ENCODE results near the gene TMEM18.
A peak's percentile ranks its signal among the peaks of the same experiment; 100 is the strongest.
"Not testable (repeated sequence)": the region's sequence is repeated elsewhere in the genome, so short reads cannot be mapped to it uniquely, and the experiment has no call there.

TMEM18 gene

DNA sequence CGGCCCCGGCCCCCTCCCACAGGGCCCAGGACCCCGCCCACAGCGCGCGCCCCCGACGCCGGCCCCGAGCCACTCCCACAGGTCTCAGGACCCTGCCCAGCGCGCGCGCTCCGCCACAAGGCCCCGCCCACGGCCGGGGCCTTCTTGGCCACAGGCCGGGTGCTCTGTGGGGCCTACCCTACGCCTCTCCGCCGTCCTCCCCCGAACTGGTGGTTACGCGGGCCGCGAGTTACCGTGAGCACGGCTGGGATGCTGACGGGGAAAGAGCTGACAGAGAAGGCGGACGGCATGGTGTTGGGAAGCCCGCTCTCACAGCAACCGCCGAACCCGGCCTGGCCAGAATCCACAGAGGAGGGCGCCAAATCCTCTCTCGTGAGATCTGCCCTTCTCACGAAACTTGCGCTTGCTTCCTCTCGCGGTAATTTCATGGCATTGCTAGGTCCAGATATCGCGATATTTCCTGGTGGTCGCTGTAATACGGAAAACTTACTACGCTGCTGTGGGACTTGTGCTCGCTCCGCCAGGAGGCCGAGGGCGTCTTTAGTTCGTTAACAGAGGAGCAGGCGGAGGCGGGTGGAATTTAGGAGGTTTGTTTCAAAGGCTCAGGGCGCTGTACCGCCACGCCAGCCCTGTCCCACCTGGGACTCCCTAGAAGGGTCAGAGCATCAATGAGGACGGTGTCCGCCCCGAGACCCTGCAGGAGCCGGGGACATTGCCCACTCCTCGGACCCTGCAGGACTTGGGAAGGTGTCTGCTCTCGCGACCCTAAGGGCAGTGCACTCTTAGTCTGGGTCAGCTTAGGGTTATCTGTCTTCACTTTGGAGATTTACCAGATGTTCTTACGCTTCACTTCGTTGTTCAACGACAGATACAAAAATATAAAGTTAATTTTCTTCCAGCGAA lies at the start of gene TMEM18:
Gene TMEM18, minus strand, starts transcription at position 351 of the 903 bp plus-strand sequence. Its CDS starts 61 bp downstream, at position 290.
- peak; percentile 94 for DNase-seq

DNA sequence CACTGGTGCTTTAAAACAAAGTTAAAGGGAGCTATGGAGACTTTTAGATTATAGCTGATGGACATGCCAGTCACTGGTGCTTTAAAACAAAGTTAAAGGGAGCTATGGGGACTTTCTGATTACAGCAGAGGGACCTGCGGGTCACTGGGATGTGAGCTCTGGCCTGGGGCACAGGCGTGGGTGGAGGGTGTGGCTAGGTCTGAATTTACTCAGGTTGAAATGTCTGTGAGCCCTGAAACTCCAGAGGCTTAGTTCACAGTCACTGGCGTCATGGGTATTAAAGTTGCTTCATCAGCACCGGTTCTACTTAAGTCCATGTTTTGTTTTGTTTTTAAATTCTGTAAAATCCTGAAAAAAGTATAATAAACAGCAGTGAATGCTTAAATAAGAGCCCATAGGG lies 49.0 kb upstream of the TMEM18 start:
- no peak for DNase-seq

- no peak for DNase-seq
These were observed 48.3 kb upstream of the TMEM18 start for GRCh38 chr2:725468-725867.

- no peak for DNase-seq
These were observed 46.6 kb upstream of the TMEM18 start for GRCh38 chr2:723761-724160.

DNA sequence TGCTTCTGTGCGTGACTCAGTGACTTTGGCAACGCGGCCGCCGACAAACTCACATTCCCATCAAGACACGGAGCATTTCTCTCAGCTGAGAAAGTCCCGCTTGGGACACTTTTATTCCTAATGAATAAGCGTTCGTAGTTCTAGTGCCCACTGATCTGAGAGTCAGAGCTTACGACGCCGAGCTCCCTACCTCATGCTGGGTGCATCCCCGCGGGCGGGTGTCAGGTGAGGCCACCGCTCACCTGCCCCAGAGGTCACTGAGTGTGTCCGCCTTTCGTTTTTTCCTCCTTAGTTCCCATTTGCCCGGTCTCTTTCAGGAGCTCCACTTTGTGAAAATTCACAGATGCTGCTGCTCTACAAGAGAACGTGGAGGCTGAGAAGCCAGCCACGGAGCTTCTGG lies 43.6 kb upstream of the TMEM18 start:
- DNase-seq, result no peak

- DNase-seq, result no peak
These were observed 42.5 kb upstream of the TMEM18 start for GRCh38 chr2:719734-720133.

DNA sequence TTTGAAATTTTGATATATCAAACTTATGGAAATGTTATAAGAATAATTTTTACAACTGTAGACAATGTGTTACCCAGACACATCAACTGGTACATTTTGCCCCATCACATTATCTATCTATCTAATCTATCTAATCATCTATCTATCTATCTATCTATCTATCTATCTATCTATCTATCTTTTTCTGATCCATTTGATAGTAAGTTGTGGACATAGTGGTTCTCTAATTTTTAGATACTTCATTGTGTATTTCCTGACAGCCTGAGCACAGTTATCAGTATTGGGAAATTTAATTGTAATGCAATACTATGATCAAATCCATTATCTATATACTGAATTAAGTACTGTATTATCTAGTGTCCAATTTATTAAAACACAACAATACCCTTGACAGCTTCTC lies 42.0 kb upstream of the TMEM18 start:
- DNase-seq, result no peak

- no peak for DNase-seq
These were observed 40.5 kb upstream of the TMEM18 start for GRCh38 chr2:717661-718060.

DNA sequence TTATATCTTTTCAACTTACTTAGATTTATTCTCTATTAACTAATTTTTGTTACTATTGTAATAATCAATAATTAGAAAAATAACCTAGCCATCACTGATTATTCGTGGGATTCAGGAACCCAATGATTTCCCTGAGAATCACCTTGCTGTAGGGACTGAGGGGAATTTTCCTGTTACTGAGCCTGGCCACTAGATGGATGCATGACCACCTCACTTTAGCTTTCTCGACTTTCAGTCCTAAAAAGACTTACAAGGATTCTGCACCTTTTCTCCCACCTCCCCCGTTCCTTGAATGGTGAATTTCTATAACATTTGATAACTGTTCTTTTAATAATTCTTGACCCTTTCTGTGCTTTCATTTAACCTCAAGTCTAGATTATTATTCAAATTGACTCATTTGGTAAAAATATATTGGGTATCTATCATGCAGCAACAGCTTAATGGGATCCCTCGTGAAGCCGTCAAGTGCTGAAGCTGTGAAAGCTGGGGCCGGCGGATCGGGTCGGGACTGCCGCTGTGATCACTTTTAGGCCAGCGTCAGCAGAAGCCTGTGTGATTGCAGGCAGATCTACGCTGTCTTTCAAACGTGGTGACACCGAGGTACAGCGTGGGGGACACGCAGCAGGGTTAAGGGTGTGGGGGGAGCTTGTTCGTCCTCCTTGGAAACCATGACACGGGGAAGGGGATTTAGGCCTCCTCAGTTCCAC lies 38.8 kb upstream of the TMEM18 start:
- DNase-seq, result peak; percentile 0

GRCh38 chr2:715038-715437 lies 37.8 kb upstream of the TMEM18 start:
- no peak for DNase-seq

GRCh38 chr2:714005-714741 lies 37.0 kb upstream of the TMEM18 start:
- peak; percentile 65 for DNase-seq

DNA sequence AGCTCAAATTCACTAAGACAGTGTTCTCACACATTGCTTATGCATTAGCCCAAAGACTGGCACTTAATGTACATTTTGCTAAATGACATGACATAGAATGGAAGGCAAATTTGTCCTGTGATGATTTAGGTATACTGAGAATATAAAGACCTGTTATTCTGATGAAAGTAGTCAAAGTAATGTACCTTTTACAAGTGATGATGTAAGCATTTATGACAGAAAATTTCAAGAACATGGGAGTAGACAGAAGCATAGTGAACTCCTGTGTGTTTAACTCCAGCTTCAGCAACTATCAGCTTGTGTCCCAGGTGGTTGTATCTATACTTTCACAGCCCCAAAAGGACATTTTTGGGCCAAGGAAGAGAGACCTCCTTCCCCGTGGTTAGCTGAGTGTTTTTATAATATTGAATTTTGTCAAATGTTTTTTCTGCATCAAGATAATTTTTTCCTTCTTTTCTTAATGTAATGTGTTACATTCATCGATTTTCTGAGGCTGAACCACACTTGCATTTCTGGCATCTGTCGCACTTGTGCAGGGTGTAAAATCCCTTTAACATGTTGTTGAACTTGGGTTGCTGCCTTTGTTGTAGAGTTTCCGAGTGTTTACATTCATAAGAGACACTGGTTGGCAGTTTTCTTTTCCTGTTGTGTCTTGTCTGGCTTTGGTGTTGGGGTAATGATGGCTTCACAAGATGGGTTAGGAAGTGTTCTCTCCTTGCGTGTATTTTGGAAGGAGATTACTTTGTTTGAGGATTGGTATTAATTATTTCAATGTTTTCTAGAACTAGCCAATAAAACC lies 33.9 kb upstream of the TMEM18 start:
- no peak for DNase-seq

DNA sequence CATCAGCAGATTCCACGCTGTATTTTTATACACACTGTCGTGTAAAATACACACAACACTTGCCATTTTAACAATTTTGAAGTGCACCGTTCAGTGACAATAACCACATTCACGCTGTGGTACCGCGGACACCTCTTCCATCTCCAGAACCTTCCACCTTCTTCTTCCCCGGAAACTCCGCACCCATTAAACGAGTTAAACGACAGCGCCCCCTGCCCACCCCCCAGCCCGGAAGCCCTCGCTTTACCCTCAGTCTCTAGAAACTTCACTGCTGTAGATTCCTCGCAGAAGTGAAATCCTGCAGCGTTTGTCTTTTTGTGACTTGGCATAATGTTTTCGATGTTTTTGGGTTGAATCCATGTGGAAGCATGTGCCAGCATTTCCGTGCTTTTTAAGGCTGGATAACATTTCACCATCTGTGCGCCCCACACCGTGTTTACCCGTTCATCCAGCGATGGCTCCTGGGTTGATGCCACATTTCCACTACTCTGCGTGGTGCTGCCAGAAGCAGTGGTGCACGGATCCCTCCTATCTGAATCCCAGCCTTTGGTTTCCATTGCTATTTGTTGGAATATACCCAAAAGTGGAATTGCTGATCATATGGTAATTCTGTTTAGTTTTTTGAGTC lies 32.0 kb upstream of the TMEM18 start:
- DNase-seq, result no peak

GRCh38 chr2:708667-709066 lies 31.5 kb upstream of the TMEM18 start:
- DNase-seq, result no peak

- no peak for DNase-seq
These were observed 28.8 kb upstream of the TMEM18 start for GRCh38 chr2:705971-706511.

- DNase-seq, result not testable (repeated sequence)
These were observed 25.6 kb upstream of the TMEM18 start for GRCh38 chr2:702765-703164.

DNA sequence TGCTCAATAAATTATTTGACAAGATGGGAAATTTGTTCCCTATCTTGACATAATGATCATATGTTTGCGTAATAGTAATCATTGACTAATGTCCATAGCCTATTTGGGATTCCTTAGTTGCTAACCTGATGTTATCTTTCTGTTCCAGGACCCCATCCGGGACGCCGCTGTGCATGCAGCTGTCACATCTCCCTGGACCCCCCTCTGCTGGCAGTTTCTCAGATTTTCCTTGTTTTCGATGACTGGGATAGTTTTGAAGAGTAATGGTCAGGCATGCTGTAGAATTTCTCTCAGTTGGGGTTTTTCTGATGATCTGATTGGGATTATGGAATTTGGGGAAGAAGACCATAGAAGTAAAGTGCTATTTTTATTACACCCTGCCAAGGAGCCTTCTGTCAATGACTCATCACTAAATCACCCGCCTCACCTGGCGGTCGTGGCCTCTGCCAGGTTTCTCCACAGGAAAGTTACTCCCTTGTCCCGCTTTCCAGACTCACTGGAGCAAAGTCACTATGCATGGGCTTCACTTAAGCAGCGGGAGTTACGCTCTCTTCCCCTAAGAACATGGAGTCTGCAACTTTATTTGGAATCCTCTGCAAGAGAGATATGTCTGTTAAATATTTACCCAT lies 19.9 kb upstream of the TMEM18 start:
- no peak for DNase-seq

DNA sequence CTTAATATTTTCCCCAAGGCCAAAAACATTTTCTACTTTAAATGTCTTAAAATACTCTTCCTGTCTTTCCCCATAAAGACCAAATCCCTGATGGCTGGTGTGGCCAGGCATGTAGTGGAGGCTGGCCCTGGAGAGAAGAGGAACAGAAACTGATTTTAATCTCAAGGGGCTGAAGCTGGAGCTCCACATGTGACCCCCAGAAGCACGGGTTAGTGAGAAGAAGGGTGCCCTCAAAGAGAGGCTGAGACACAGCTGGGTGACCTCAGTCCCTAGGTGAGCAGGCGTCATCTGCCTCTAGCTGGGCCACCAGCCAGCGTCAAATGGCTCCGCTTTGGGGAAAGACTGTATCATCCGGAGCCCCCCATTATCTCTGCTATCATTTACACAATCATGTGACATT lies 19.3 kb upstream of the TMEM18 start:
- DNase-seq, result no peak

DNA sequence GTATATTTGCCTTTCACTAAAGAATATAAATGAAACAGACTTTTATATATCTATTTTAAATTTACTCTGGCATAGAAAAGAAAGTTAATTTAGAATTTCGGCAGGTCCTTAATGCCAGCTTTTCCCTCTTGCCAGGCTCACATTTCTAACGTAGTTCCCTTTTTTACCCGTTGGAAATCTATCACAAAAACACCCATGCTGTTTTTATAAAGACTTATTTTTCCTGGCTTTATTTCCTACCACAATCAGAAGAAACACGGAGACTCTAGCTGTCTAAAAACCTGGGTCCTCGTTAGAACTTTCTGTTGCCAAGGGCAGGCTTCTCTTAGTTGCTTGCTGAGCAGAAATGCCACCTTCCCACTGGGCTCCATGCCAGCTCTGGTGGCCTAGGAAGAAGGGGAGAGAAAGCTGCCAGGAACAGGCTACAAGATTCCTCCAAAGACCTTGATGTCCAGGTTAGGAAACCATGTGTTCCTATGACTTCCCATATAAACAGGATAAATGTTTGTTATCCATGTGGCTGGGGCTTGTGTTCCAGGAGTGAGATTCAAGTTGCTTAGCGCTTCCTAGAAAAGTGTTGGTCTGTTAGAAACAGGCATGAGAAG lies 17.8 kb upstream of the TMEM18 start:
- peak; percentile 5 for DNase-seq

DNA sequence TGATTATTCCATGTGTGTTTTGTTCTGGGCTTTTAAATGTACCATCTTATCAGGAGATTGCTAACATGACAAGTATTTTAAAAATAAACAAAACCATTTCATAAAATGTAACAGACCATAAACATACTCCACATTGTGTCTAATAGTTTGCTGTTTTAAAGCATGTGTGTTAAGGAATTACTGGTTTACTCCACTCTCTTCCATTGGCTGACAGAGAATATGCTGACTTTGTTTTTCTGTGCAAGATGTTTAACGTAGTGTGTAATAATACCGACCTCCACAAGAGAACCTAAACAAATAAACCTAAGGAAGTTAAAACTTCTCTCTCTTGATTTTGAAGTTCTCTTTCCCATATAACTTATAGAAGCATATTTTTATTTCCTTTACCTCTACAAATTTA lies 17.0 kb upstream of the TMEM18 start:
- no peak for DNase-seq

DNA sequence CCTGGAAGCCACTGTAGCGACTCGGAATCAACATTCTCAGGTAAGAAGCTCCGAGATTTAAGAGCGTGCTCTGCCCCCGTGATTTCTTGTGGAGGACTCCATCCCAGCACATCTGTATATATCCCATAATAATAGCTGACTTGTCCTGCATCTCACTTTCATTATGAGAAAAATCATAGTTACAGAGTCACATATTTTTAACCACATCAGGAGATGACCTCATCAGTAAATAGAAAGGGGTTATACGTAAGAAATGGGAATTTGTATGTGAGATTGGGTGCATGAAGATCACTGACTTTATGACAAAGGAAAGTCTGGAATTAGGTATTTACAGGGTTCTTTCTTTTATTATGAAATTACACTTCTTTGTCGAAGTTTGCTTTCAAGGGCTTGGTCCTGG lies 16.4 kb upstream of the TMEM18 start:
- no peak for DNase-seq

All from NCI-H1092 treated with DMSO at 0.1 percent for 48 hours (cell line).